Calu3 (cell line): ENCODE data around the gene CSNK1A1. TPM values are rescaled to one million over a fixed set of nuclear protein-coding genes. Genes with fewer than 3 reads are reported as not detected.

Experiments
- BruUV-seq: library from RNA; stranded (reverse); fragments of 400-500 nt; replicated peaks from 2 replicates; lab custom pipeline; 2021; lab: Mats Ljungman, UMichigan
- CTCF ChIA-PET: fragments of 300-600 bp; sonication (Branson Sonifier 250); formaldehyde crosslinking; loops from one replicate; lab custom pipeline; 2022; ENCODE audit warnings: antibody characterized with exemption; lab: Charles Lee
- DNase-seq: peaks from one replicate; pipeline ENCODE4 v3.0.0; 2022
- H3K27ac Mint-ChIP-seq: one replicate; pipeline ENCODE4 v1.8.0; 2022; ENCODE audit warnings: mixed read lengths; ENCODE audit not compliant: unreplicated experiment
- H3K27me3 Mint-ChIP-seq: one replicate; pipeline ENCODE4 v1.8.0; 2022; ENCODE audit warnings: mixed read lengths; ENCODE audit not compliant: unreplicated experiment
- H3K36me3 Mint-ChIP-seq: one replicate; pipeline ENCODE4 v1.8.0; 2022; ENCODE audit warnings: mild to moderate bottlenecking, moderate library complexity, mixed read lengths; ENCODE audit not compliant: insufficient read depth, unreplicated experiment
- H3K4me1 Mint-ChIP-seq: one replicate; pipeline ENCODE4 v1.8.0; 2022; ENCODE audit warnings: mild to moderate bottlenecking, low read depth, mixed read lengths; ENCODE audit not compliant: unreplicated experiment
- H3K4me3 Mint-ChIP-seq: one replicate; pipeline ENCODE4 v1.8.0; 2022; ENCODE audit warnings: mild to moderate bottlenecking, low read depth, moderate library complexity, mixed read lengths; ENCODE audit not compliant: unreplicated experiment
- H3K9me3 Mint-ChIP-seq: one replicate; pipeline ENCODE4 v1.8.0; 2022; ENCODE audit warnings: low read depth, mixed read lengths; ENCODE audit not compliant: unreplicated experiment
- CTCF ChIP-seq: fragments of 200-600 bp; IDR thresholded peaks from one replicate; pipeline ENCODE4 v1.8.0; 2022; ENCODE audit warnings: antibody characterized with exemption; ENCODE audit not compliant: unreplicated experiment
- intact Hi-C: fragments of 100-400 bp; cut with micrococcal nuclease; formaldehyde crosslinking; loops from one replicate; pipeline ENCODE4 v1.10.0; 2022; ENCODE audit not compliant: unreplicated experiment
- total RNA-seq: library from RNA; stranded (reverse); gene quantifications from 2 replicates; pipeline ENCODE4 v1.2.3, GENCODE V29; 2022

The CSNK1A1 gene
- total RNA-seq, 1 experiment from 2014 or later = 377 TPM

- no peak overlapping the region for H3K27ac Mint-ChIP-seq
- H3K27me3 Mint-ChIP-seq = no peaks in the 10 kb centered on the region
- no peak for DNase-seq
- intact Hi-C loops = loop anchor here (2.0 kb wide), 1 partner anchor 35 kb away; no protein-coding TSS in a partner anchor
- no peak for TF ChIP-seq CTCF
- H3K9me3 Mint-ChIP-seq = no peaks in the 10 kb centered on the region
- no TSS peak for BruUV-seq
- CTCF ChIA-PET = no interaction called here
- no peak overlapping the region for H3K4me3 Mint-ChIP-seq
- H3K4me1 Mint-ChIP-seq = peaks cover 35% of the 10 kb centered on the region
- H3K36me3 Mint-ChIP-seq = peaks cover 15% of the 10 kb centered on the region
These were observed 32.2 kb upstream of the CSNK1A1 start for GRCh38 chr5:149583394-149583793.

- Mint-ChIP-seq H3K27me3 (no peaks in the 10 kb centered on the region), H3K36me3 (peaks cover 15% of the 10 kb centered on the region), H3K4me3 (peak overlapping the region; percentile 75), H3K4me1 (peaks cover 32% of the 10 kb centered on the region), H3K9me3 (no peaks in the 10 kb centered on the region), H3K27ac (peak overlapping the region; percentile 67)
- BruUV-seq = TSS peak; percentile 75
- TF ChIP-seq CTCF = no peak
- DNase-seq = no peak
- CTCF ChIA-PET = interaction anchor here (0.8 to 1.3 kb wide), 3 partner anchors 17 to 28 kb away, joined by 3 read pairs; no protein-coding TSS in a partner anchor
- intact Hi-C loops = loop anchor here (2.0 kb wide), 1 partner anchor 37 kb away; no protein-coding TSS in a partner anchor
These were observed 30.9 kb upstream of the CSNK1A1 start for GRCh38 chr5:149581931-149582768.

- H3K4me3 Mint-ChIP-seq = peak within 1 kb of the TSS; percentile 75
- CTCF ChIA-PET = interaction anchor here (0.8 to 1.3 kb wide), 4 partner anchors 16 to 135 kb away, joined by 3 read pairs; no protein-coding TSS in a partner anchor
These were observed 30.1 kb upstream of the CSNK1A1 start, which contains the start of gene ARHGEF37 for GRCh38 chr5:149581192-149581861. Gene ARHGEF37, plus strand, starts transcription at chr5:149581498. Its CDS starts 16,272 bp downstream, at chr5:149597770.

More at GRCh38 chr5:149581192-149581861, 30.1 kb upstream of the CSNK1A1 start, which contains the start of gene ARHGEF37:
- Mint-ChIP-seq H3K4me1 (peaks cover 24% of the 10 kb centered on the region), H3K9me3 (no peaks in the 10 kb centered on the region), H3K27ac (peak within 1 kb of the TSS; percentile 67), H3K36me3 (peaks cover 15% of the 10 kb centered on the region), H3K27me3 (no peaks in the 10 kb centered on the region)
- intact Hi-C loops = no loop called here
- DNase-seq = peak; percentile 90
- no peak for TF ChIP-seq CTCF
- no TSS peak for BruUV-seq
